HG03039 (cell line): ENCODE results near the gene ALOX12.

Experiments used
- ATAC-seq: cut with Tn5 transposase; IDR thresholded peaks from one replicate; pipeline ENCODE4 v1.9.1; 2021; ENCODE audit warnings: mild to moderate bottlenecking, moderate library complexity; ENCODE audit not compliant: unreplicated experiment

Gene ALOX12

GRCh38 chr17:7020894-7021664 lies 25.2 kb downstream of the ALOX12 start:
- ATAC-seq, result no peak

GRCh38 chr17:7021993-7022778 lies 26.3 kb downstream of the ALOX12 start:
- peak; percentile 39 for ATAC-seq

GRCh38 chr17:7022781-7023571 lies 27.1 kb downstream of the ALOX12 start, which contains the start of gene BCL6B:
Gene BCL6B, plus strand, starts transcription at chr17:7023050. Its CDS starts 622 bp downstream, at chr17:7023672.
- no peak for ATAC-seq

DNA sequence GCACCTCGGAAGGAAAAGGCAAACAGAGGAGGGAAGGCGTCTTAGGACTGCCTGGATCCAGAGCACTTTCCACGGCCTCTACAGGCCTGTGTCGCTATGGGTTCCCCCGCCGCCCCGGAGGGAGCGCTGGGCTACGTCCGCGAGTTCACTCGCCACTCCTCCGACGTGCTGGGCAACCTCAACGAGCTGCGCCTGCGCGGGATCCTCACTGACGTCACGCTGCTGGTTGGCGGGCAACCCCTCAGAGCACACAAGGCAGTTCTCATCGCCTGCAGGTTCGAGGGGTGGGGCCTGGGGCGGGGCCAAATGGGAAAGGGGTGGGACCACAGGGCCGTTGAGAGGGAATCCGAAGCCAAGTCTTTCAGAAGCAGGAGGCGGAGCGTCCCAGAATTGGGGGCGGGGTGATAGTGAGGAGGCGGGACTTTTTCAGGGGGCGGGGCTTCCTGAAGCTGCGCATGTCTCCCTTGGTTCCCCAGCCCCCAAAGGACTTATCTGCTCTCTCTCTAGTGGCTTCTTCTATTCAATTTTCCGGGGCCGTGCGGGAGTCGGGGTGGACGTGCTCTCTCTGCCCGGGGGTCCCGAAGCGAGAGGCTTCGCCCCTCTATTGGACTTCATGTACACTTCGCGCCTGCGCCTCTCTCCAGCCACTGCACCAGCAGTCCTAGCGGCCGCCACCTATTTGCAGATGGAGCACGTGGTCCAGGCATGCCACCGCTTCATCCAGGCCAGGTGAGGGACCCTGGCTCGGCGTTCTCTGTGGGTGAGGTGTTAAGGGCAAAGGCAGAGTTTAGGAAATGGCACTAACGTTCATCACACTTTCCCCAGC lies 27.9 kb downstream of the ALOX12 start:
- ATAC-seq, result no peak

DNA sequence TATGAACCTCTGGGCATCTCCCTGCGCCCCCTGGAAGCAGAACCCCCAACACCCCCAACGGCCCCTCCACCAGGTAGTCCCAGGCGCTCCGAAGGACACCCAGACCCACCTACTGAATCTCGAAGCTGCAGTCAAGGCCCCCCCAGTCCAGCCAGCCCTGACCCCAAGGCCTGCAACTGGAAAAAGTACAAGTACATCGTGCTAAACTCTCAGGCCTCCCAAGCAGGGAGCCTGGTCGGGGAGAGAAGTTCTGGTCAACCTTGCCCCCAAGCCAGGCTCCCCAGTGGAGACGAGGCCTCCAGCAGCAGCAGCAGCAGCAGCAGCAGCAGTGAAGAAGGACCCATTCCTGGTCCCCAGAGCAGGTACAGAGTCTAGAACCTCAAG lies 28.5 kb downstream of the ALOX12 start:
- ATAC-seq, result no peak

DNA sequence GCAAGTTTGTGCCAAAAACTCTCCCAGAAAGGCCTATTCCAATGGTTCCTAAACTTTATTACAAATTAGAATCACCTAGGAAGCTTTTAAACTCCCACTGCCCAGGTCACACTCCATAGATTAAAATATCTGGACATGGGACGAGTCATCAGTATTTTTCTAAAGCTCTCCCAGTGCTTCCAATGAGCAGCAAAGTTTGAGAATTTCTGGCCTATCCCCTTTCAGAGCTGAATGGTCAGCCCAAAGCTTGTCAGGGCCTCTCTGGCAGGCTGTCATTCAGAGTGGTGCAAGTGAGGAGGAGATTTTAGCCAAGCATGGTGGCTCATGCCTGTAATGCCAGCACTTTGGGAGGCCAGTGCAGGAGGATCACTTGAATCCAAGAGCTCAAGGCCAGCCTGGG lies 29.4 kb downstream of the ALOX12 start:
- no peak for ATAC-seq

GRCh38 chr17:7026471-7027115 lies 30.7 kb downstream of the ALOX12 start:
- ATAC-seq, result no peak

DNA sequence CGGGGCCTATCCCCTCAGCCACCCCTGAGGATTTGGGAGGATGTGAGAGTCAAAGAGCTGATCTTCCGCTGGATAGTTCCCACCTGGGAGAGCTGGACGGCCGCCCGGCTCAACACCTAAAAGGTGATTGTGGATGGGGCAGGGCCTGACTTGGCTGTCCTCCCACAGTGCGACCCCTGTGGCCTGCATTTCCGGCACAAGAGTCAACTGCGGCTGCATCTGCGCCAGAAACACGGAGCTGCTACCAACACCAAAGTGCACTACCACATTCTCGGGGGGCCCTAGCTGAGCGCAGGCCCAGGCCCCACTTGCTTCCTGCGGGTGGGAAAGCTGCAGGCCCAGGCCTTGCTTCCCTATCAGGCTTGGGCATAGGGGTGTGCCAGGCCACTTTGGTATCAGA lies 31.5 kb downstream of the ALOX12 start:
- ATAC-seq, result no peak

GRCh38 chr17:7029096-7029495 lies 33.2 kb downstream of the ALOX12 start:
- ATAC-seq, result no peak

- ATAC-seq, result no peak
Measured at GRCh38 chr17:7029659-7030058, 33.8 kb downstream of the ALOX12 start.

- ATAC-seq, result no peak
Measured at GRCh38 chr17:7034955-7035590, 39.2 kb downstream of the ALOX12 start.

DNA sequence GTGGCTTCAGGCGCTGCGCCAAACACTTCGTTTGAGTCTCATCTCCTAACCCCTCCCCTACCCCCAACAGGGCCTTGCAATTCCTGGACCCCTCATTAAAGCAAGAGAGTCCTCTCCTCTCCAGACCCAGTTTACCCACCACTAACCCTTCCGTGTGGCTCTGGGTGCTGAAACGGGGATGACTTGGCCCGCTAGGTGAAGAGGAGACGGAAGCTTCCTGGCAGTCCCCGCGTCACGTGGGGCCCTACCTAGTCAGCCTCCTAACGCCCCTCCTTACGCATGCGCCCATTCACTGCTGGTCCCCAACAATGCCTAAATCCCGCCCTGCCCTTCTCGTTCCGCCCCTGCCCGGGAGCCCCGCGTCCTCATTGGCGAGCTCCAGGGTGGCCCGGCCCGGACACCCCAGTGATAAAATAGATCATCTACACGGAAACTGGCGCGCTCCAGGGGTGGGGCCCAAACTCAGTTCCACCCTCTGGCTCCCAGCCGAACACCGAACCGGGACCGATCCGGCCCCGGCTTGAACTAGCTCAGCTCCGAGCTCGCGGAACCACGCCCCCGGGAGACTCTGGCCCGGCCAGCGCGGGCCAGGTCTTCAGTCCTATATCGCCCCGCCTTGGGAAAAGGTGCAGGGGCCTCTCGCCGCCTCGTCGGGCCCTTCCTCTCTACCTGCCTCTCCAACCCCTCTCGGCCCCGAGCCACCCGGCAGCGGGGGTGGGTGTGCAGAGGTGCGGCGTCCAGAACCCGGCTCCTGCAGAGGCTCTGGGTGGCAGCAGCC lies 39.9 kb downstream of the ALOX12 start, which contains the start of gene SLC16A13:
TSS of gene SLC16A13 (plus strand) at position 425 of the 778 bp plus-strand sequence. CDS start 368 bp downstream, outside the sequence.
- peak; percentile 84 for ATAC-seq

GRCh38 chr17:7038025-7038862 lies 42.4 kb downstream of the ALOX12 start:
- ATAC-seq, result no peak

DNA sequence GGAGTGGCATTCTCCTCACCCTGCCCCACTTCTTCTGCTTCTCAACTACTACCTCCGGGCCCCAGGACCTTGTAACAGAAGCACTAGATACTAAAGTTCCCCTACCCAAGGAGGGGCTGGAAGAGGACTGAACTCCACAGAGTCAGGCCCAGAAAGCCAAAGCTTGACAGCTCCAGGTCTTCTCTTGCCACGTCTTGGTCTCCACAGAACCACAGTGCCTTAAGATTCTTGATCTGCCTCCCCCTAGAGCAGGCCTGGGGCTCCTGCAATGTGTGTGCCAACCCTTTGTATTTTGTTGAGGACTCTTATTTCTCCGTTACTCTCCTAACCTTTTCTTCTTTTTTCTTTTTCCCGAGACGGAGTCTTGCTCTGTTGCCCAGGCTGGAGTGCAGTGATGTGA lies 44.0 kb downstream of the ALOX12 start:
- ATAC-seq, result no peak

- ATAC-seq, result no peak
Measured at GRCh38 chr17:7041607-7042500, 46.0 kb downstream of the ALOX12 start.

DNA sequence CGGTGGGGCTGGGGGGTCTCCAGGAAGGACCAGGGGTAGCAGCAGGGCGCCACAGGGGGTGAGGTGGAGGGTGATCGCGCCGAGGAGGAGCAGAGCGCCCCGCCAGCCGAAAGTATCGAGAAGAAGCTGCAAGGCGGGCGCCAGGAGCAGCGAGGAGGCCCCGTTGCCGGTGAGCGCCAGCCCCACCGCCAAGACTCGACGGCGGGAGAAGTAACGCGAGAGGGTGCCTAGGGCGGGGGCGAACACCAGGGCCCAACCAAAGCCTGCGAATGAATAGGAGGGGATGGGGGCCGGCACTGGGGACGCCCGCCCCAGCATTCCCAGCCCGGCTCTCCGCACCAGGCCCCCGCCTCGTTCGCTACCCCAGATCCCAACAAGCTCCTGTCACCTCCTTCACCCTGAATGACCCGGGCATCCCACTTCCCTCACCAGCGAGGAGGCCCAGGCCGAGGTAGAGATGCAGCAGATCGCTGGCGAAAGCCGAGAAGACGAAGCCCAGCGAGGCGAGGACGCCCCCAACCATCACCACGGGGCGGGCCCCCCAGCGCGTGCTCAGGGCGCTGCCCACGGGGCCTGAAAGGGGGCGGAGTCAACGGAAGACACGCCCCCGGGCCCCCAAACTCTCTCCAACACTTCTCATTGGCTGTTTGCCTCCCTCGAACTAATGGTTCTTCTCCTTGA lies 46.8 kb downstream of the ALOX12 start:
- ATAC-seq, result no peak
